HFF-Myc (cell line): ENCODE results near the gene RAB36.

Source experiments
- DNase-seq: peaks from one replicate; pipeline ENCODE4 v3.0.0-alpha.2; 2011; ENCODE audit warnings: low read depth; ENCODE audit errors: extremely low read depth
- H3K4me3 ChIP-seq: replicated peaks from 2 replicates; pipeline ENCODE4 v1.5.1; 2011; ENCODE audit warnings: low read depth, mild to moderate bottlenecking, control low read depth, low read length
- TF ChIP-seq, protein P1 (sequence below): IDR thresholded peaks from 2 replicates; pipeline ENCODE4 v1.5.1; 2012; ENCODE audit warnings: mild to moderate bottlenecking, low read depth, low read length, control low read depth; ENCODE audit errors: missing control alignments

Gene RAB36

DNA sequence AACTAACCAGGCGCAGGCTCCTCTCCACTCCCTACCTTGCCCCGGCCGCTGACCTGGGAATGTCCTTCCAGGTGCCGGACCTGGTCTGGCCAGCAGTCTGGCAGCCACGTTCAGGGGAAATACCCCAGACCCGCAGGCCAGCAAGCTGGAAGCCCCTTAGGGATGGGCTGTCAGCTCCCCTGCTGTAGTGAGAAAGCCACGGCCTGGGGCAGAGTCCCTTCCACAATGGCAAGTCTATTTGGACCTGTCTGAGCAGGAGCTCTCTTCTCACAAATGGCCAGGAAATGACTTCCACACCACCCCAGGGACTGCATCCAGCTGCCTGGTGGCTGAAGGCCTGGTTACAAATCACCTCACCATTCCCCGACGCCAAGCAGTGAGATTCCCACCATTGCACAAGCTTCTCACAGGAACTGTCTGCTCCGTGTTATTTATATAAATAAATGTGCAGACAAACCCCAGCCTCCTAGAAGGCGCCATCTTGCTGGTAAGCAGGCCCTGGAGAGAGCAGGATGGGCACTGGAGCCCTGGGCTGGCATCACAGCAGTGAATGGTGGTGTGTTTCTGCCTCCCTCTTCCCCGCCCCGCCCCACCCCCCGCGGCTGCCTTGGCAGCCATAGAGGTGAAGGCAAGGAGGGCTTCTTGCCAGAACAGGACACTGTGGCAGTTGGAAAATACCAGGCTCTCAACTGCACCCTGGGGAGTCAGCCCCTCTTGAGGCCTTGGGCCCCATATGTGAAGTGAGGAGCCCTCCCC lies 27.2 kb upstream of the RAB36 start:
- TF ChIP-seq, protein P1, sequence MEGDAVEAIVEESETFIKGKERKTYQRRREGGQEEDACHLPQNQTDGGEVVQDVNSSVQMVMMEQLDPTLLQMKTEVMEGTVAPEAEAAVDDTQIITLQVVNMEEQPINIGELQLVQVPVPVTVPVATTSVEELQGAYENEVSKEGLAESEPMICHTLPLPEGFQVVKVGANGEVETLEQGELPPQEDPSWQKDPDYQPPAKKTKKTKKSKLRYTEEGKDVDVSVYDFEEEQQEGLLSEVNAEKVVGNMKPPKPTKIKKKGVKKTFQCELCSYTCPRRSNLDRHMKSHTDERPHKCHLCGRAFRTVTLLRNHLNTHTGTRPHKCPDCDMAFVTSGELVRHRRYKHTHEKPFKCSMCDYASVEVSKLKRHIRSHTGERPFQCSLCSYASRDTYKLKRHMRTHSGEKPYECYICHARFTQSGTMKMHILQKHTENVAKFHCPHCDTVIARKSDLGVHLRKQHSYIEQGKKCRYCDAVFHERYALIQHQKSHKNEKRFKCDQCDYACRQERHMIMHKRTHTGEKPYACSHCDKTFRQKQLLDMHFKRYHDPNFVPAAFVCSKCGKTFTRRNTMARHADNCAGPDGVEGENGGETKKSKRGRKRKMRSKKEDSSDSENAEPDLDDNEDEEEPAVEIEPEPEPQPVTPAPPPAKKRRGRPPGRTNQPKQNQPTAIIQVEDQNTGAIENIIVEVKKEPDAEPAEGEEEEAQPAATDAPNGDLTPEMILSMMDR = no peak
- H3K4me3 ChIP-seq = no peak overlapping the region
- DNase-seq = no peak

DNA sequence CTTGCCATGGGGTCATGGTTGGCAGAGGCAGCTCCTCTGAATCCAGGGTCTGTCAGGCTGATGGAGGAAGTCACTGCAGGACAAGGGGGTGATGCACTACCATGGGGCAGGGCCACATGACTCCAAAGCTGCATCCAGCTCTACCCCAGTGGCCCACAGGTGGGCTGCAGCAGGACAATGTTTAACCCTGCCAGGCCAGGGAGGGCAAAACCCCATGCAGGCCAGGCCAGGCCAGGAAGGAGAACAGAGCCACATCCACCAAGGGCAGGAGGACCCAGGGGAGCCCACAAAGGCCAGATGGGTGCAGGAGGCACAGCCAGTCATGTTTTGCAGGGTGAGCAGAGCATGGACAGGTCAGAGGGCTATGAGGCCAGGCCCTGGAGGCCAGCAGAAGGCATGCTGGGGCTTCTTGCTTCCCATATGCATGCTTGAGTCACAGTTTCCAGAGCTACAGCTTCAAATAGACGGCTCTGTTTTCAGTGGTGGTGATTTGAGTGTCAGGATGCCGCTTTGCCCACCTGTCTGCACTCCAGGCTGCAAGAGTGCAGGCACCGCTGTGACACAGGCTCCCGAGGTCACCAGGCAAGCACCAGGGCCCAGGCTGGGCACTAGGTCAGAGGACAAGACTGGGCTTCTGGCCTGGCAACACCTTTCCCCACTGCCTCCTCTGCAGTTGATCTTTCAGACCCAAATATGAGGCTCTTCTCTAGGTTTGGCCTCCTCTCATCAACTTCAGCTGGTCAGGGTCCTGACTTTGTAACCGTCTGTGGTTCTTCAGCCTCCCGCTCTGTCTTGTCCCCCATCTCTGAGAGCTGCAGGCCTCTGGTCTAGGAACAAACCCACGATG lies 26.4 kb upstream of the RAB36 start:
- no peak overlapping the region for H3K4me3 ChIP-seq
- TF ChIP-seq, protein P1 = no peak
- no peak for DNase-seq

DNA sequence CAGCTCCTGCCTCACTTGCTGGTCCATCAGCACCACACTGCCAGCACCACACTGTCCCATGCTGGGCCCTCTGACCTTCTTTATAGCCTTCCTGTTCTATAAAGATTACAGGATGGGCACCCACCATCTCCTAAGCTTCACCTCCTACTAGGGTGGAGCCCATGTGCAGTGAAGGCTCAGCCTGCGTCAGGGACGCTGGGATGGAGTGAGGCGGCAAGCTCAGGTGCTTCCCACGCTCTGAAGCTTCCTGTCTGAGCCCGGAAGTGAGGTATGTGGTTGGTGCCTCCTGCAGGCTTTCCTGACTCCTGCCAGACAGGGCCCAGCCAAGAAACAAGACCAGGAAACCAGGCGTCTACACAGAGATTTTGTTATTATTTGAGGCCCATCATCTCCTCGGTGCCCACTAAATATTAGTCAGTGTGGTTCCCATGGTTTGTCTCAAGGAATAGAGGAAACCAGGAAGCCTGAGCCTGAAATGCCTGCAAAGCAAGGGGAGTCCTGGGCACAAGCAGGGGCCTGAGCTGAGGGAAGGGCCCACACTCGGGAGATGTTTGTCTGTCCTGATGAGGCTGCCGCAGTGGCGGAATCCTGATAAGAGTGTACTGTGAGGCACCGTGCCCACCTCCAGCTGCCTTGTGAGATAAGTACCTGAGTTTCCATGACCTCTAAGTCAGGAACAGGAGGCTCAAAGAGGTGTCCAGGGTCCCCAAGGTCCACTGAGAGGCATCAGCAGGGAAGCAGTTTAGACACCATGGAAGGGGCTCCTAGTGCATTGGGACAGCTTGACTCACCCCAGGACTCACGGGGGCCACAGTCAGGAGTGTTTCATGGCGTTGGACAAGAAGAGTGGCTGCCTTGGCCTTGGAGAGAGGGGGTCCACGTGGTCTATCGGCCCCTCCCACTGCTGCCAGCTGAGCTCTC lies 25.5 kb upstream of the RAB36 start:
- TF ChIP-seq, protein P1 = no peak
- DNase-seq = no peak
- no peak overlapping the region for H3K4me3 ChIP-seq

DNA sequence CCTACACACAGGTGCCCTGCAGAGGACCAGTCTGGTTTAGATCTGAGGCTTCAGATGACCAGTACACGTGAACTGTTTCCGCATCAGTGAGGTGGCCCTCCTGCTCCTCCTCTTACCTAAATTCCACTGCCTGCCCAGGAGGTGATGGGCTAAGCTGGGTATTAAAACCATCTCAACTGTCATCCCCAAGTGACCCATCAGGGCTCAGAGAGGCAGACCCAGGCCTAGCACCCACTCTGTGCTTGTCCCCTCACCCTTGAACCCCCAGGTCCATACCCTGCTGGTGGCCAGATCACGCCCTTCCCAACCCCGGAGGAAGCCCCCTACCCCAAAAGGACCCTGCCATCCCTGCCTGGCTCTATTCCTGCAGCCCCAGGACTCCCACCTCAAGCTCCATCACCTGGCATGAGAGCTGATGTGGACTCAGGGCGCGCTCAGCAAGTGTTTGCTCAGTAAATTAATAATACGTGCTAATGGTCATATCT lies 24.8 kb upstream of the RAB36 start:
- no peak for DNase-seq
- no peak overlapping the region for H3K4me3 ChIP-seq
- TF ChIP-seq, protein P1 = no peak

GRCh38 chr22:23121000-23121421 lies 24.3 kb upstream of the RAB36 start:
- no peak overlapping the region for H3K4me3 ChIP-seq
- DNase-seq = no peak
- TF ChIP-seq, protein P1 = no peak

GRCh38 chr22:23121424-23121823 lies 23.9 kb upstream of the RAB36 start:
- DNase-seq = no peak
- TF ChIP-seq, protein P1 = no peak
- no peak overlapping the region for H3K4me3 ChIP-seq
